ENCODE data around the gene OR51E1.

DNA sequence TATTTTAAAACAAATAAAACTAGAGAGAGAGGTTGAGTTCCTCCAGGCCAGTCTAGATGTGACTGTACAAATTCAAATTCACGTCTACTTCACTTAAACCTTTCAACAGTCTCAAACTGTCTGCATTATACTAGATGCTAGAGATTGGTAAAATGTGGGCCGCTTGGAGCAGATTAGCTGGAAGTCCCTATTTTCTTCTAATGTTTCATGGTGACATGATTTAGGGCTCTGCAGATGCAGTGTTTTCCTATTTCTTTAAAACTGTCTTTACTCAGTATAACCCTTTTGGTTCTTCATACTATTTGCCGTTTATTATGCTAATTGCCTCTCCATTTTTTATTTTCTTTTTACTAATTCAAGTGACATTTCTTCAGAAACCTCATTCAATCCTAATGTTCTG, 20.4 kb downstream of the OR51E1 start:
- TF ChIP-seq, protein P1, sequence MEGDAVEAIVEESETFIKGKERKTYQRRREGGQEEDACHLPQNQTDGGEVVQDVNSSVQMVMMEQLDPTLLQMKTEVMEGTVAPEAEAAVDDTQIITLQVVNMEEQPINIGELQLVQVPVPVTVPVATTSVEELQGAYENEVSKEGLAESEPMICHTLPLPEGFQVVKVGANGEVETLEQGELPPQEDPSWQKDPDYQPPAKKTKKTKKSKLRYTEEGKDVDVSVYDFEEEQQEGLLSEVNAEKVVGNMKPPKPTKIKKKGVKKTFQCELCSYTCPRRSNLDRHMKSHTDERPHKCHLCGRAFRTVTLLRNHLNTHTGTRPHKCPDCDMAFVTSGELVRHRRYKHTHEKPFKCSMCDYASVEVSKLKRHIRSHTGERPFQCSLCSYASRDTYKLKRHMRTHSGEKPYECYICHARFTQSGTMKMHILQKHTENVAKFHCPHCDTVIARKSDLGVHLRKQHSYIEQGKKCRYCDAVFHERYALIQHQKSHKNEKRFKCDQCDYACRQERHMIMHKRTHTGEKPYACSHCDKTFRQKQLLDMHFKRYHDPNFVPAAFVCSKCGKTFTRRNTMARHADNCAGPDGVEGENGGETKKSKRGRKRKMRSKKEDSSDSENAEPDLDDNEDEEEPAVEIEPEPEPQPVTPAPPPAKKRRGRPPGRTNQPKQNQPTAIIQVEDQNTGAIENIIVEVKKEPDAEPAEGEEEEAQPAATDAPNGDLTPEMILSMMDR (IDR thresholded peaks at IDR 0.05; ENCODE audit: borderline replicate concordance, extremely low read depth, low read length, poor library complexity, severe bottlenecking) = no peak
- no peak for TF ChIP-seq EZH2 (IDR thresholded peaks at IDR 0.05; ENCODE audit: borderline replicate concordance, low read depth, low read length, severe bottlenecking)

Measured in DND-41 (cell line).